ENCODE results near the gene NEK4.

NEK4 gene

GRCh38 chr3:52770496-52771333, at the start of gene NEK4:
TSS of gene NEK4 (minus strand) at chr3:52770940. CDS start at chr3:52770746, 194 bp downstream.
- DNase-seq (ENCODE audit: extremely low spot score, insufficient read length, low read depth): peak; percentile 96
- peak; percentile 83 for FAIRE-seq

- DNase-seq (ENCODE audit: extremely low spot score, insufficient read length, low read depth): no peak
Measured at GRCh38 chr3:52819936-52820335, 49.2 kb upstream of the NEK4 start.

GRCh38 chr3:52817860-52818259, 47.1 kb upstream of the NEK4 start:
- FAIRE-seq (no peak), DNase-seq (ENCODE audit: extremely low spot score, insufficient read length, low read depth) (no peak)

More at GRCh38 chr3:52819936-52820335, 49.2 kb upstream of the NEK4 start:
- no peak for FAIRE-seq

GRCh38 chr3:52817221-52817620, 46.5 kb upstream of the NEK4 start:
- DNase-seq (ENCODE audit: extremely low spot score, insufficient read length, low read depth) (no peak), FAIRE-seq (no peak)

GRCh38 chr3:52816654-52817053, 45.9 kb upstream of the NEK4 start:
- FAIRE-seq (no peak), DNase-seq (ENCODE audit: extremely low spot score, insufficient read length, low read depth) (no peak)

- DNase-seq (ENCODE audit: extremely low spot score, insufficient read length, low read depth) (no peak), FAIRE-seq (no peak)
Measured at GRCh38 chr3:52816199-52816598, 45.5 kb upstream of the NEK4 start.

- DNase-seq (ENCODE audit: extremely low spot score, insufficient read length, low read depth) (no peak), FAIRE-seq (no peak)
Measured at GRCh38 chr3:52813810-52814209, 43.1 kb upstream of the NEK4 start.

- DNase-seq (ENCODE audit: extremely low spot score, insufficient read length, low read depth): no peak
- no peak for FAIRE-seq
Measured at GRCh38 chr3:52811452-52812011, 40.8 kb upstream of the NEK4 start.

GRCh38 chr3:52810923-52811322, 40.2 kb upstream of the NEK4 start:
- no peak for FAIRE-seq
- no peak for DNase-seq (ENCODE audit: extremely low spot score, insufficient read length, low read depth)

- DNase-seq (ENCODE audit: extremely low spot score, insufficient read length, low read depth): no peak
- FAIRE-seq: no peak
Measured at GRCh38 chr3:52809662-52810377, 39.1 kb upstream of the NEK4 start.

- DNase-seq (ENCODE audit: extremely low spot score, insufficient read length, low read depth) (no peak), FAIRE-seq (no peak)
Measured at GRCh38 chr3:52809149-52809548, 38.4 kb upstream of the NEK4 start.

- no peak for FAIRE-seq
- DNase-seq (ENCODE audit: extremely low spot score, insufficient read length, low read depth): no peak
Measured at GRCh38 chr3:52805270-52806039, 34.7 kb upstream of the NEK4 start.

- FAIRE-seq (no peak), DNase-seq (ENCODE audit: extremely low spot score, insufficient read length, low read depth) (no peak)
Measured at GRCh38 chr3:52801839-52802238, 31.1 kb upstream of the NEK4 start.

- DNase-seq (ENCODE audit: extremely low spot score, insufficient read length, low read depth) (no peak), FAIRE-seq (no peak)
Measured at GRCh38 chr3:52800079-52800478, 29.3 kb upstream of the NEK4 start.

GRCh38 chr3:52798978-52799476, 28.3 kb upstream of the NEK4 start:
- FAIRE-seq: peak; percentile 56
- DNase-seq (ENCODE audit: extremely low spot score, insufficient read length, low read depth): peak; percentile 25

GRCh38 chr3:52798376-52798977, 27.7 kb upstream of the NEK4 start:
- no peak for FAIRE-seq
- DNase-seq (ENCODE audit: extremely low spot score, insufficient read length, low read depth): no peak

- no peak for FAIRE-seq
- no peak for DNase-seq (ENCODE audit: extremely low spot score, insufficient read length, low read depth)
Measured at GRCh38 chr3:52796411-52796810, 25.7 kb upstream of the NEK4 start.

- no peak for FAIRE-seq
- DNase-seq (ENCODE audit: extremely low spot score, insufficient read length, low read depth): no peak
Measured at GRCh38 chr3:52795298-52795900, 24.7 kb upstream of the NEK4 start.

GRCh38 chr3:52794612-52795099, 23.9 kb upstream of the NEK4 start, which contains the start of gene ITIH3:
TSS of gene ITIH3 (plus strand) at chr3:52794796. CDS start at chr3:52794804, 8 bp downstream.
- no peak for FAIRE-seq
- DNase-seq (ENCODE audit: extremely low spot score, insufficient read length, low read depth): no peak

Measured in GM18507 (cell line).